ENCODE data around the gene TRPM6. TPM values are rescaled to one million over a fixed set of nuclear protein-coding genes. Genes with fewer than 3 reads are reported as not detected.
"Not testable (repeated sequence)": the region's sequence is repeated elsewhere in the genome, so short reads cannot be mapped to it uniquely, and the experiment has no call there.

TRPM6 gene
- total RNA-seq, 1 donor from 2014 or later = not detected

DNA sequence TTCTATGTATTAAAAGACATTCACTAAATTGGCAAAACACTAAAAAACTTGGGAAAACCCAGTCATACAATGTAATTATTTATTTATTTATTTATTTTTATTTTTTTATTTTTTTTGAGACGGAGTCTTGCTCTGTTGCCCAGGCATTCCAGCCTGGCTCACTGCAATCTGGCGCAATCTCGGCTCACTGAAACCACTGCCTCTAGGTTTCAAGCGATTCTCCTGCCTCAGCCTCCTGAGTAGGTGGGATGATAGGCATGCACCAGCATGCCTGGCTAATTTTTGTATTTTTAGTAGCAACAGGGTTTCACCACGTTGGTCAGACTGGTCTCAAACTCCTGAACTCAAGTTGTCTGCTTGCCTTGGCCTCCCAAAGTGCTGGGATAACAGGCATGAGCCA, 27.5 kb downstream of the TRPM6 start:
- DNase-seq (ENCODE audit: low read depth) = not testable (repeated sequence)

GRCh38 chr9:74859786-74860185, 27.9 kb downstream of the TRPM6 start:
- DNase-seq (ENCODE audit: low read depth) = no peak

GRCh38 chr9:74858751-74859414, 28.8 kb downstream of the TRPM6 start:
- peak; percentile 1 for DNase-seq (ENCODE audit: low read depth)

- DNase-seq (ENCODE audit: low read depth) = no peak
Measured at GRCh38 chr9:74856989-74857388, 30.7 kb downstream of the TRPM6 start.

DNA sequence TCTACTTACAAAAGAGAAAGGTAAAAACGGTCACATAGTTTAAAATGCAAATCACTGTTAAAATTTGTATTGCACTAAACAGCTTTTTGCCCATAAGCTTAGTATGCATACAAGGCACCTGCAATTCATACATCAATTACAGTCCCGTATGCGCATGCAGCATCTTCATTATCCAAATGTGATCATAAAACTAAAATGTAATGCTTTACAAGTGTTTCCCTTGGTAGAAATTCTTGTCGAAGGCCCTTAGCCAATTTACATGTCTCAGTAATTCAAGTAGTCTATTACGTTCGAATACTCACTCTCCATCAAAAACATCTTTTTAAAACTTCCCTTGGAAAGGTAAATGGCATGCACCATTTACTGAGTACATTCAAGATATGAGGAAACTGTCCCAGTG, 32.6 kb downstream of the TRPM6 start:
- no peak for DNase-seq (ENCODE audit: low read depth)

DNA sequence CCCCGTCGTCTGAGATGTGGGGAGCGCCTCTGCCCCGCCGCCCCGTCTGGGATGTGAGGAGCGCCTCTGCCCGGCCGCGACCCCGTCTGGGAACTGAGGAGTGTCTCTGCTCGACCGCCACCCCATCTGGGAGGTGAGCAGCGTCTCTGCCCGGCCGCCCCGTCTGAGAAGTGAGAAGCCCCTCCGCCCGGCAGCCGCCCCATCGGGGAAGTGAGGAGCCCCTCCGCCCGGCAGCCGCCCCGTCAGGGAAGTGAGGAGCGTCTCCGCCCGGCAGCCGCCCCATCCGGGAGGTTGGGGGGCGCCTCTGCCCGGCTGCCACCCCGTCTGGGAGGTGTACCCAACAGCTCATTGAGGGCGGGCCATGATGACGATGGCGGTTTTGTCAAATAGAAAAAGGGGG, 34.7 kb downstream of the TRPM6 start:
- not testable (repeated sequence) for DNase-seq (ENCODE audit: low read depth)

GRCh38 chr9:74848153-74848525, 39.6 kb downstream of the TRPM6 start:
- DNase-seq (ENCODE audit: low read depth) = no peak

GRCh38 chr9:74847478-74848152, 40.1 kb downstream of the TRPM6 start:
- DNase-seq (ENCODE audit: low read depth) = no peak

- no peak for DNase-seq (ENCODE audit: low read depth)
Measured at GRCh38 chr9:74846766-74847165, 41.0 kb downstream of the TRPM6 start.

DNA sequence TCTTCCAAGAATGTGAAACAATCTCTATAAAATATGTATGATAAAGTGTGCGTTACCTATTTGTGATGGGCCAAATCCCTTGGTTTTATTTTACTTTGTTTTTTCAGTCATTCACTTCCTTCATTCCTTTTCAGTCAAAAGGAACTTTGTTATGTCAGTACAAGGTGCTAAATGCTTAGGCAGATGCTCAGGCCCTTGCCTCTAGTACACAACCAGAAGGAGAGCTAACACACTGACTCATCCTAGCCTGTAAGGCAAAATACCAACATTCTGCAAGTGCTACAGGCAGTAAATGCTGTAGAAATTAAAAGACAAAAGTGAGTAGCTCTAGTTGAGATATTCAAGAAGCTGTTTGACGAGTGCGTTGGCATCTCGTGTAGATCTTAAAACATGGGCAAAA, 49.4 kb downstream of the TRPM6 start:
- no peak for DNase-seq (ENCODE audit: low read depth)

DNA sequence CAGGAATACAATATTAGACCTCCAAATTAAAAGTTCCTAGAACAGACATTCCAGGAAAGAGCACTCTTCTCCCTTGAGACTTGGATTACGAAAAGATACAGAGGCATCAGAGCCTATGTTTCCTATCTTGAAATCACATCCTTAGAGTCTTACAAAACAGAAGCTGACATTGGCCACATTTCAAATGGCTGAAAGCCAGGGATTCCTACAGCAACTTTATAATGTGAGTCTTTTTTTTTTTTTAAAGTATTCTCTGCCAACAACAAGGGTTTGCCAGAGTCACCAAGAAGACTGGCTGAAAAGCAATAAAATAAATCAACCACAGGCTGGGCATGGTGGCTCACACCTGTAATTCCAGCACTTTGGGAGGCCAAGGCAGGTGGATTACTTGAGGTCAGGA, 63.1 kb downstream of the TRPM6 start:
- peak; percentile 13 for DNase-seq (ENCODE audit: low read depth)

GRCh38 chr9:74821636-74822035, 66.1 kb downstream of the TRPM6 start:
- DNase-seq (ENCODE audit: low read depth) = peak; percentile 12

DNA sequence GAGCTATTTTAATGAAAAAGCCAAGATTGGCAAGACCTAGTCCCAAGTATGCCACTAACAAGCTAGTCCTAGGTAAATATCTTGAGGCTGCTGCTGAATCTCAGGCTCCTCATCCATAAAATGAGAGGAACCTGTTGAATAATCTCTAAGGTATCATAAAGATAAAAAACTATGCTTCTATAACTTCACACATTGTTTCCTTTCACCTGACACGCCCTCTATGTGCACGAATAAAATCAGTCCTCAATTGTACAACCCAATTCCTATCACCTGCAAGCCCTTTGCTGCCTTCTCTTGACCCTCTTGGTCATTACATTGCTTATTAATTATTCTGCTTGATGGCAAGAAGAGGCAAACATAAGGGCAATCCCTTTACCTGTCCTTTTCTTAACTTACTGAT, 69.9 kb downstream of the TRPM6 start:
- DNase-seq (ENCODE audit: low read depth) = no peak

- DNase-seq (ENCODE audit: low read depth) = no peak
Measured at GRCh38 chr9:74817281-74817810, 70.4 kb downstream of the TRPM6 start.

- DNase-seq (ENCODE audit: low read depth) = no peak
Measured at GRCh38 chr9:74810200-74810599, 77.5 kb downstream of the TRPM6 start.

GRCh38 chr9:74804018-74804385, 83.7 kb downstream of the TRPM6 start:
- DNase-seq (ENCODE audit: low read depth) = no peak

DNA sequence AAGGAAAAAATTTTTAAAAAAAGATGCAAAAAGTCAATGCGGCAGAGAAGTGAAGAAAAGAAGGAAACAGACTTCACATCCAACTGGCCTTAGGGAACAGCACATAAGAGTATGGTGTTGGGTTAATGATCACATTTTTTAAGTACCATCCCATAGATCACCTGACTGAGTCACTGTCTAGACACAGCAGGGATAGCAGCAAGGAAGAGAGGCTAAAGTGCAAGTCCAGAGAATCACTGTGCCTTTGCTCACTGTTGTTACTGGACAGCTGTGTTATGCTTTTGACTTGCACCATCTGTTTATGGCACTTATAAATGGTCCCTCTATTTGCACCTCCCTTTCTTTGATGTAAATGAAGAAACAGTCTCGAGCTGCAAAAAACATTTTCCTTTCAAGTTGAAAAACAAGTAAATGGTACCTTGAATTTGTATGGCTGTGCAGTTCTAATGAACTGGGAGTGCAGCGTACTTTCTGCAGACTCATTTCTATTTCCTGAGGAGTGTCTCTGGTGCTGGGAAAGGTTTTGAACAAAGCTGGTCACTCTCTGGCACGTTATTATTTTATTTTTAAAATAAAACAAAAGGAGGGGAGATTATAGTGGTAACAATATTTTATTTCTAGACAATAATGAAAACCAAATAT, 84.2 kb downstream of the TRPM6 start:
- DNase-seq (ENCODE audit: low read depth) = no peak

DNA sequence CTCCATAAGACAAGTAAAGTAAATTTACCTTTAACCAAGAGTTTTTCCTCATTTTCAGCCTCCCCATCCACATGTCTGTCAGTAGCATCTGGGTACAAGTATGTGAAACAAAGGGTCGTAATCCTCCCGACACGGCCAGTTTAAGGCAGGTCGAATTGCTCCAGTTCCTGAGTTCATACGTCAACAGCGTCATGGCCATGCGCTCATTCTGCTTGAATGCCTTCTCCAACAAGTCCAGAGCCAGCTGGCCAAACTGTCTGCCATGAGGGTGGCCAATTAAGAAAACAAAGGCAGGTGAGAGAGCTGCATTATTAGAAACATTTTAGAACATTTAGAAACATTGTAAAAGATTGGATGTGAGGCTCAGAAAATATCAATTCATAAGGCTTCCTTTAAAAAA, 87.5 kb downstream of the TRPM6 start:
- DNase-seq (ENCODE audit: low read depth) = no peak

DNA sequence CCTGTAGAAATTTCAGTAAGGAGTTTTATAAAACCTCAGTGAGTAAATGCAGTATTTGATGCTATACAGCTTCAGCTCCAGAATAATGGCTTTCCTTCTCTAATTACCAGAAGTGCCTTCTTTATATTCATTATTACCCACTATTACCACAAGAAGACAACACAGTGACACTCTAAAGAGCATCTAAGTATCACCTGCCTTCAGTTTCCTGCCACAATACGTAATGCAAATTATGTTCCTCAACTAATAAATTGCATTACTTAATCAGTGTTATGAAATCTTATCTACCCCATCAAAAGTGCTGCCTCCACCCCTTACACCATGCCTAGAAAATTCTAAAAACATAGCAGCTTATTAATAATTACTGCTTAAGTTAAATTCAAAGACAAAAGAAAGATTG, 91.9 kb downstream of the TRPM6 start:
- DNase-seq (ENCODE audit: low read depth) = no peak

- no peak for DNase-seq (ENCODE audit: low read depth)
Measured at GRCh38 chr9:74795081-74795480, 92.6 kb downstream of the TRPM6 start.

DNA sequence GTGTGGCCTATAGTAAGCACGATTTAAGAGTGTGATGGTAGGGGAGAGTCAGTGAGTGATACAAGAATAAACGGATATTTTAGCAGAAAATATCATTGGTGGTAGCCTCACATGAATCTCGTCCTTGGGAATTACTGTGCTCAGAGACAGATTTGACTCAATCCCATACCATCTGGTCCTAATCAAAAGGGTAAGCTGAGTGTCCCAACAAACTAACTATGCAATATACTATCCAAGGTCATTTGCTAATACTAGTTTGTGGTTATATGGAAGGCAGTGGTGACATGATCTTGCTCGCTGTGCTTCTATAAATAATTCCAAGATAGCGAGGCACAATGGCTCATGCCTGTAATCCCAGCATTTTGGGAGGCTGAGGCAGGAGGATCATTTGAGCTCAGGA, 103.2 kb downstream of the TRPM6 start:
- DNase-seq (ENCODE audit: low read depth) = no peak

- DNase-seq (ENCODE audit: low read depth) = no peak
Measured at GRCh38 chr9:74783408-74783807, 104.3 kb downstream of the TRPM6 start.
